LNCAP (cell line): ENCODE measurements around the gene WNT7A.

Experiments used
- TF ChIP-seq, protein P1 (sequence below): fragments of 450-650 bp; IDR thresholded peaks from 2 replicates; pipeline ENCODE4 v1.5.1; 2017; ENCODE audit warnings: mild to moderate bottlenecking

The WNT7A gene

DNA sequence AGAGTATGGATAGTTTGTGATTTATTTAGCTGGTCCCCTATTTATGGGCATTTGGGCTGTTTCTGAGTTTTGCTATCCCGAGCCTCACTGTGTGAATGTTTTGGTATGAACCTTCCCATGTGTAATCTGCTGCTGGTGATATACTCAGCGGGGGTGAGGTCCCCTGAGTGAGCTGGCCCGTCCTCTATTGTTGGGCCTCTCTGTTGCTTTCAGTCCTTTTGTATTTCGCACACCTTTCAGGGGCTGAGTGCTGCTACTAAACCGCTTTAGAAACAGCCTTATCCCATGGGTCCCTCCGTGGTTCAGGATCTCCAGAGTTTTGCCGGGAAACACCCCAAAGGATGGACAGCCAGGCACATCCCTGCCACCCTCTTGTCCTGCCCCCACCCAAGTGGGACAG is 94.5 kb downstream of the WNT7A start:
- TF ChIP-seq, protein P1, sequence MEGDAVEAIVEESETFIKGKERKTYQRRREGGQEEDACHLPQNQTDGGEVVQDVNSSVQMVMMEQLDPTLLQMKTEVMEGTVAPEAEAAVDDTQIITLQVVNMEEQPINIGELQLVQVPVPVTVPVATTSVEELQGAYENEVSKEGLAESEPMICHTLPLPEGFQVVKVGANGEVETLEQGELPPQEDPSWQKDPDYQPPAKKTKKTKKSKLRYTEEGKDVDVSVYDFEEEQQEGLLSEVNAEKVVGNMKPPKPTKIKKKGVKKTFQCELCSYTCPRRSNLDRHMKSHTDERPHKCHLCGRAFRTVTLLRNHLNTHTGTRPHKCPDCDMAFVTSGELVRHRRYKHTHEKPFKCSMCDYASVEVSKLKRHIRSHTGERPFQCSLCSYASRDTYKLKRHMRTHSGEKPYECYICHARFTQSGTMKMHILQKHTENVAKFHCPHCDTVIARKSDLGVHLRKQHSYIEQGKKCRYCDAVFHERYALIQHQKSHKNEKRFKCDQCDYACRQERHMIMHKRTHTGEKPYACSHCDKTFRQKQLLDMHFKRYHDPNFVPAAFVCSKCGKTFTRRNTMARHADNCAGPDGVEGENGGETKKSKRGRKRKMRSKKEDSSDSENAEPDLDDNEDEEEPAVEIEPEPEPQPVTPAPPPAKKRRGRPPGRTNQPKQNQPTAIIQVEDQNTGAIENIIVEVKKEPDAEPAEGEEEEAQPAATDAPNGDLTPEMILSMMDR = no peak

- TF ChIP-seq, protein P1 = no peak
Measured at GRCh38 chr3:13783476-13783875, 96.4 kb downstream of the WNT7A start.

- TF ChIP-seq, protein P1 = no peak
Measured at GRCh38 chr3:13782501-13782900, 97.4 kb downstream of the WNT7A start.

- TF ChIP-seq, protein P1 = no peak
Measured at GRCh38 chr3:13781417-13781816, 98.5 kb downstream of the WNT7A start.

DNA sequence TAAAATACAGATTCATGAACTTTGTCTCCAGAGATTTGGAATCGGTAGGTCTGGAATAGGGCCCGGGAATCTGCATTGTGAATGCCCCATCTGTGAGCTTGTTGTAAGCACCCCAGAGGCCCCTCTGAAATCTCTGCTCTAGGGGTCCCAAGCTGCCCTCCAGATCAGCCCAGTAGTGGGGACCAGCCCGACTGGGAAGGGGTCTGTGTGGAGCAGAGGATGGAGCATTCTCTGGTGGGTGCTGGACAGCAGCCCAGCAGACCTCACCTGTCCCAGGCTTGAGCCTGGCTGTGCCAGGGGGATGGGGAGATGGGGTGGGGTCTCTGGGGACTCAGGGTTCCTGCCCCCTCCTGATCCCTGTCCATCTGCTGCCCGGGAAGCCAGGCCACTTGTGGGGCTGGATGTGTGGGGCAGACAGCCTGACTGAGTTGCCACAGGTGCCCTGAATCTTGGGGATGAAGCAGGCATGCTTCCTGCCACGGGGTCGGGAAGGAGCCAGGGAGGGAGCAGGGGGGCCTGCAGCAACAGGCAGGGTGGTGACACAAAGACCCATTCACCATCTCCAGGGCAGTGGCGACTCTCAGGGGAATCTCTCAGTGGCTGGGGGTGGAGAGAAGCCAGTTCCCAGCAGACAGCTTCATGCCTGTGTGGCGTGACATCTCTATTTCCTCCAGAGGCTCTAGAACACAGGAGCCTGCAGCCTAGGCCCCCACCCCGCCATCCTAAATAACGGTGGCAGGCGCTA is 99.3 kb downstream of the WNT7A start:
- TF ChIP-seq, protein P1 = no peak

- TF ChIP-seq, protein P1 = no peak
Measured at GRCh38 chr3:13776253-13777050, 103.4 kb downstream of the WNT7A start.

GRCh38 chr3:13772885-13773745 is 106.8 kb downstream of the WNT7A start:
- TF ChIP-seq, protein P1 = no peak
